NCI-H146 (cell line): ENCODE results near the gene UBA52.
"Not testable (repeated sequence)": the region's sequence is repeated elsewhere in the genome, so short reads cannot be mapped to it uniquely, and the experiment has no call there.

ENCODE experiments used
- DNase-seq: peaks from one replicate; lab custom pipeline; 2025; lab: John Stamatoyannopoulos, UW

Gene UBA52

GRCh38 chr19:18557411-18558201, 14.1 kb upstream of the UBA52 start, which contains the start of gene KXD1:
Gene KXD1, plus strand, starts transcription at chr19:18557870. Its CDS starts 4,187 bp downstream, at chr19:18562057.
- peak; percentile 99 for DNase-seq

GRCh38 chr19:18558202-18558555, 13.5 kb upstream of the UBA52 start:
- no peak for DNase-seq

- DNase-seq = no peak
These were observed 13.1 kb upstream of the UBA52 start for GRCh38 chr19:18558604-18559003.

GRCh38 chr19:18559685-18560084, 12.0 kb upstream of the UBA52 start:
- no peak for DNase-seq

- no peak for DNase-seq
These were observed 9.6 kb upstream of the UBA52 start for GRCh38 chr19:18562086-18562485.

- DNase-seq = no peak
These were observed 4.7 kb upstream of the UBA52 start for GRCh38 chr19:18566953-18567352.

- no peak for DNase-seq
These were observed 3.3 kb upstream of the UBA52 start for GRCh38 chr19:18568367-18568766.

- DNase-seq = no peak
These were observed 3.1 kb downstream of the UBA52 start for GRCh38 chr19:18574691-18575291.

GRCh38 chr19:18576383-18576782, 4.7 kb downstream of the UBA52 start:
- no peak for DNase-seq

- no peak for DNase-seq
These were observed 5.8 kb downstream of the UBA52 start for GRCh38 chr19:18577365-18577914.

- no peak for DNase-seq
These were observed 8.7 kb downstream of the UBA52 start for GRCh38 chr19:18580311-18580710.

- no peak for DNase-seq
These were observed 14.6 kb downstream of the UBA52 start for GRCh38 chr19:18586306-18586705.

GRCh38 chr19:18587561-18587960, 15.9 kb downstream of the UBA52 start:
- peak; percentile 52 for DNase-seq

- peak; percentile 52 for DNase-seq
These were observed 16.4 kb downstream of the UBA52 start for GRCh38 chr19:18587962-18588610.

GRCh38 chr19:18588611-18589379, 17.1 kb downstream of the UBA52 start, which contains the start of gene REX1BD:
Gene REX1BD, plus strand, starts transcription at chr19:18588798. Its CDS starts 4 bp downstream, at chr19:18588802.
- peak; percentile 92 for DNase-seq

GRCh38 chr19:18589380-18590272, 18.0 kb downstream of the UBA52 start:
- DNase-seq = peak; percentile 89

GRCh38 chr19:18590273-18591272, 18.9 kb downstream of the UBA52 start:
- DNase-seq = no peak

GRCh38 chr19:18591735-18592385, 20.2 kb downstream of the UBA52 start:
- no peak for DNase-seq

GRCh38 chr19:18592732-18593131, 21.1 kb downstream of the UBA52 start:
- DNase-seq = not testable (repeated sequence)
